NCI-H1092 treated with DMSO at 0.1 percent for 48 hours (cell line): ENCODE measurements around the gene PRLR.

Experiments
- DNase-seq: peaks from one replicate; lab custom pipeline; 2025; lab: John Stamatoyannopoulos, UW

PRLR gene

GRCh38 chr5:35031276-35031675 is 199.0 kb downstream of the PRLR start:
- DNase-seq = no peak

- no peak for DNase-seq
Measured at GRCh38 chr5:35030426-35031100, 199.7 kb downstream of the PRLR start.

- no peak for DNase-seq
Measured at GRCh38 chr5:35029333-35029732, 201.0 kb downstream of the PRLR start.

- DNase-seq = no peak
Measured at GRCh38 chr5:35026941-35027340, 203.3 kb downstream of the PRLR start.

GRCh38 chr5:35026280-35026840 is 203.9 kb downstream of the PRLR start:
- no peak for DNase-seq

- no peak for DNase-seq
Measured at GRCh38 chr5:35024911-35025510, 205.3 kb downstream of the PRLR start.

GRCh38 chr5:35023391-35024178 is 206.7 kb downstream of the PRLR start:
- DNase-seq = no peak

GRCh38 chr5:35016174-35017051 is 213.9 kb downstream of the PRLR start:
- DNase-seq = no peak

GRCh38 chr5:35015063-35015462 is 215.2 kb downstream of the PRLR start:
- DNase-seq = no peak

GRCh38 chr5:35012796-35013195 is 217.5 kb downstream of the PRLR start:
- no peak for DNase-seq

- no peak for DNase-seq
Measured at GRCh38 chr5:35012365-35012764, 217.9 kb downstream of the PRLR start.

- no peak for DNase-seq
Measured at GRCh38 chr5:35010676-35011075, 219.6 kb downstream of the PRLR start.

GRCh38 chr5:35009657-35010056 is 220.6 kb downstream of the PRLR start:
- DNase-seq = no peak

GRCh38 chr5:35009019-35009418 is 221.3 kb downstream of the PRLR start:
- no peak for DNase-seq

GRCh38 chr5:35004771-35005170 is 225.5 kb downstream of the PRLR start:
- DNase-seq = no peak

- DNase-seq = no peak
Measured at GRCh38 chr5:35004200-35004599, 226.1 kb downstream of the PRLR start.

- peak; percentile 54 for DNase-seq
Measured at GRCh38 chr5:35003018-35003957, 227.0 kb downstream of the PRLR start.

- DNase-seq = no peak
Measured at GRCh38 chr5:35002459-35002858, 227.8 kb downstream of the PRLR start.

- DNase-seq = no peak
Measured at GRCh38 chr5:35001842-35002241, 228.4 kb downstream of the PRLR start.
